Lower lobe of right lung (tissue), 2 donors: ENCODE results near the gene OR2M3. TPM values are rescaled to one million over a fixed set of nuclear protein-coding genes. Genes with fewer than 3 reads are reported as not detected.

Source experiments
- ATAC-seq, 2 donors: fragments of 200-7000 bp; cut with Tn5 transposase; one replicate each; pipeline ENCODE4 v1.9.1; 2020 to 2022; ENCODE audit warnings: mild to moderate bottlenecking in 2 of 2, moderate library complexity in 2 of 2
- DNase-seq: peaks from one replicate; pipeline ENCODE4 v3.0.0-alpha.2; 2020
- H3K27ac ChIP-seq: fragments of 200-600 bp; one replicate; pipeline ENCODE4 v1.8.0; 2022
- H3K27me3 ChIP-seq: fragments of 200-600 bp; one replicate; pipeline ENCODE4 v1.8.0; 2022; ENCODE audit warnings: low read depth
- H3K36me3 ChIP-seq: fragments of 200-600 bp; one replicate; pipeline ENCODE4 v1.8.0; 2022; ENCODE audit warnings: mild to moderate bottlenecking
- H3K4me1 ChIP-seq: fragments of 200-600 bp; one replicate; pipeline ENCODE4 v1.8.0; 2022
- H3K4me3 ChIP-seq: fragments of 200-600 bp; one replicate; pipeline ENCODE4 v1.8.0; 2022; ENCODE audit warnings: mild to moderate bottlenecking
- H3K9me3 ChIP-seq: fragments of 200-600 bp; one replicate; pipeline ENCODE4 v1.8.0; 2022
- intact Hi-C: fragments of 100-400 bp; cut with DNase I; formaldehyde crosslinking; loops from one replicate; pipeline ENCODE4 v1.11.0; 2022
- total RNA-seq: library from RNA; stranded (reverse); fragmentation: NEBNext Ultra II Directional; extraction: Animal tissue kit (Norgen Biotek cat#: 25700); gene quantifications from one replicate; pipeline ENCODE4 v1.2.1, GENCODE V29; 2021
- TF ChIP-seq, protein P1 (sequence below): fragments of 200-600 bp; IDR thresholded peaks from one replicate; pipeline ENCODE4 v1.8.0; 2022; ENCODE audit warnings: antibody characterized with exemption, mild to moderate bottlenecking
- donor health status: DM: no; HTN: yes; CAD: no; lungs with severe emphysema.

The OR2M3 gene
- total RNA-seq, 1 donor from 2014 or later: not detected

- TF ChIP-seq, protein P1, sequence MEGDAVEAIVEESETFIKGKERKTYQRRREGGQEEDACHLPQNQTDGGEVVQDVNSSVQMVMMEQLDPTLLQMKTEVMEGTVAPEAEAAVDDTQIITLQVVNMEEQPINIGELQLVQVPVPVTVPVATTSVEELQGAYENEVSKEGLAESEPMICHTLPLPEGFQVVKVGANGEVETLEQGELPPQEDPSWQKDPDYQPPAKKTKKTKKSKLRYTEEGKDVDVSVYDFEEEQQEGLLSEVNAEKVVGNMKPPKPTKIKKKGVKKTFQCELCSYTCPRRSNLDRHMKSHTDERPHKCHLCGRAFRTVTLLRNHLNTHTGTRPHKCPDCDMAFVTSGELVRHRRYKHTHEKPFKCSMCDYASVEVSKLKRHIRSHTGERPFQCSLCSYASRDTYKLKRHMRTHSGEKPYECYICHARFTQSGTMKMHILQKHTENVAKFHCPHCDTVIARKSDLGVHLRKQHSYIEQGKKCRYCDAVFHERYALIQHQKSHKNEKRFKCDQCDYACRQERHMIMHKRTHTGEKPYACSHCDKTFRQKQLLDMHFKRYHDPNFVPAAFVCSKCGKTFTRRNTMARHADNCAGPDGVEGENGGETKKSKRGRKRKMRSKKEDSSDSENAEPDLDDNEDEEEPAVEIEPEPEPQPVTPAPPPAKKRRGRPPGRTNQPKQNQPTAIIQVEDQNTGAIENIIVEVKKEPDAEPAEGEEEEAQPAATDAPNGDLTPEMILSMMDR: no peak
- ATAC-seq (no peak), DNase-seq (no peak)
- intact Hi-C loops: no loop called here
- Histone ChIP-seq H3K9me3 (no peaks in the 10 kb centered on the region), H3K36me3 (no peaks in the 10 kb centered on the region), H3K27ac (no peak overlapping the region), H3K4me3 (no peak overlapping the region), H3K4me1 (no peaks in the 10 kb centered on the region), H3K27me3 (no peaks in the 10 kb centered on the region)
Measured at GRCh38 chr1:248215880-248216279, 18.8 kb downstream of the OR2M3 start.

DNA sequence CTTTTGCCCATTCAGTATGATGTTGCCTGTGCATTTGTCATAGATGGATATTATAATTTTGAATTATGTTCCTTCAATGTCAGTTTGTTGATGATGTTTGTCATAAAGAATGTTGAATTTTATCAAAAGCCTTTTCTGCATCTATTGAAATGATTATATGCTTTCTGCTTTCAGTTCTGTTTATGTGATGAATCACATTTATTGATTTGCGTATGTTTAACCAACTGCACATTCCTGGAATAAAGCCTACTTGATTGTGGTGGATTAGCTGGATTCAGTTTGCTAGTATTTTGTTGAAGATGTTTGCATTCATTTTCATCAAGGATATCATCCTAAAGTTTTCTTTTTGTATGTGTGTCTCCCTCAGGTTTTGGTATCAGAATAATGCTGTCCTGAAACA, 28.5 kb downstream of the OR2M3 start:
- H3K27ac ChIP-seq: no peak overlapping the region
- intact Hi-C loops: no loop called here
- no peaks in the 10 kb centered on the region for H3K9me3 ChIP-seq
- H3K27me3 ChIP-seq: no peaks in the 10 kb centered on the region
- no peaks in the 10 kb centered on the region for H3K4me1 ChIP-seq
- ATAC-seq: no peak
- TF ChIP-seq, protein P1: no peak
- no peaks in the 10 kb centered on the region for H3K36me3 ChIP-seq
- no peak for DNase-seq
- no peak overlapping the region for H3K4me3 ChIP-seq

DNA sequence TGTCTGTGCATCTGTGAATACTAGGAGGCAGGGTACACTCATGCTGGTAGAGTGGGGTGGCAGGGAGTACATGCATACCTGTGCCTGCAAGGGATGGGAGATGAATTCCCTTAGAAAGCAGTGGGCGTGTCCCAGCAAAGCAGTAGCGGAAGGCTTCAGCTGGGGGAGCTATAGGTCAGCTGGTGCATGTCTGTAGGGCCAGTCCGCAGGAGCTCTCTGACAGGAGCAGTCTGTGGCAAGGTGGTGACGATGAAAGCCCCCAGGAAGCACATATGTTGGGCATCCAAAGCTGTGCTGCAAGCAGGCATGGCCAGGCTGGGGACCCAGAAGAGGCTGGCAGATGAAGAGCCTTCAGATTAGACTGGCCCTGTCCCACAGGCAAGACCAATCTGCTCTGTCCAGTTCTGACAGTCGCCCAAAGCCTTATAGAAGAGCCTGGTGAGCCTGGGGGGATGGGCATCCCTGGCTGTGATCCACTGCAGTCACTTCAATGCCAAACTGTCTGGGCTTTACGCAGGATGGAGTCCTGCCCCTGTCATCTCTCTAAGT, 32.4 kb downstream of the OR2M3 start:
- Histone ChIP-seq H3K4me1 (no peaks in the 10 kb centered on the region), H3K4me3 (no peak overlapping the region), H3K27me3 (no peaks in the 10 kb centered on the region), H3K36me3 (no peaks in the 10 kb centered on the region), H3K9me3 (no peaks in the 10 kb centered on the region), H3K27ac (no peak overlapping the region)
- TF ChIP-seq, protein P1: no peak
- no peak for DNase-seq
- ATAC-seq: peak in 1 of 2 donors; percentile 25
- intact Hi-C loops: no loop called here

DNA sequence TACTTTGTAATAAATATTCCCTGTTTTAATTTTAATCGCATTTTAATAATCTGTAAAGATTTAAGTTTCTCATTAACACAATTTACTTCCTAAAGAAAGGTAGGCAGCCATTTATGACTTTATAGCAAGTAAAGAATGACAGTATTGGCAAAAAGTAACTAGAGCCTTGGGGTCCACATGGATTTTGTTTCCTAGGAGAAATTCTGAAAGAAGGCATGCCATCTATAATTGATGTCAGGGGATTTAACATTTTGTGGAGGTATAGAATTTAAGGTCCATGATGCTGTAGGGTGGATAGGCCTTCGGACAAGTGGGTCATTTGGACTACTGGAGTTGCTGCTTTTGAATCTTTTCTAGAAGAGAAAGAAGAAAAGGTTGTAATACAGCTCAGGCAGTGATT, 34.1 kb downstream of the OR2M3 start, which contains the start of gene OR2M4:
Gene OR2M4 (plus strand): TSS at position 301 of the 400 bp plus-strand sequence. CDS start 7,512 bp downstream, outside the sequence.
- Histone ChIP-seq H3K9me3 (no peaks in the 10 kb centered on the region), H3K27me3 (no peaks in the 10 kb centered on the region), H3K4me1 (no peaks in the 10 kb centered on the region), H3K36me3 (no peaks in the 10 kb centered on the region), H3K27ac (no peak within 1 kb of the TSS), H3K4me3 (no peak within 1 kb of the TSS)
- no peak for DNase-seq
- no peak for ATAC-seq
- TF ChIP-seq, protein P1: no peak
- intact Hi-C loops: no loop called here

GRCh38 chr1:248239478-248239877, 42.4 kb downstream of the OR2M3 start:
- ATAC-seq: no peak
- TF ChIP-seq, protein P1: no peak
- no peaks in the 10 kb centered on the region for H3K4me1 ChIP-seq

More at GRCh38 chr1:248239478-248239877, 42.4 kb downstream of the OR2M3 start:
- no peak for DNase-seq
- no peak overlapping the region for H3K27ac ChIP-seq
- no peak overlapping the region for H3K4me3 ChIP-seq
- no peaks in the 10 kb centered on the region for H3K9me3 ChIP-seq
- H3K36me3 ChIP-seq: no peaks in the 10 kb centered on the region
- H3K27me3 ChIP-seq: no peaks in the 10 kb centered on the region
- intact Hi-C loops: no loop called here
